Right hindlimb (tissue), 1 donor: Measurements from ENCODE around the gene TBX4.
"Not testable (repeated sequence)": the region's sequence is repeated elsewhere in the genome, so short reads cannot be mapped to it uniquely, and the experiment has no call there.

Source experiments
- DNase-seq: peaks from one replicate; pipeline ENCODE4 v3.0.0-alpha.2; 2018

The TBX4 gene

GRCh38 chr17:61486135-61487120 lies 34.2 kb downstream of the TBX4 start:
- DNase-seq: peak; percentile 35

- DNase-seq: no peak
These were observed 35.2 kb downstream of the TBX4 start for GRCh38 chr17:61487161-61487988.

- peak; percentile 13 for DNase-seq
These were observed 35.9 kb downstream of the TBX4 start for GRCh38 chr17:61487989-61488595.

DNA sequence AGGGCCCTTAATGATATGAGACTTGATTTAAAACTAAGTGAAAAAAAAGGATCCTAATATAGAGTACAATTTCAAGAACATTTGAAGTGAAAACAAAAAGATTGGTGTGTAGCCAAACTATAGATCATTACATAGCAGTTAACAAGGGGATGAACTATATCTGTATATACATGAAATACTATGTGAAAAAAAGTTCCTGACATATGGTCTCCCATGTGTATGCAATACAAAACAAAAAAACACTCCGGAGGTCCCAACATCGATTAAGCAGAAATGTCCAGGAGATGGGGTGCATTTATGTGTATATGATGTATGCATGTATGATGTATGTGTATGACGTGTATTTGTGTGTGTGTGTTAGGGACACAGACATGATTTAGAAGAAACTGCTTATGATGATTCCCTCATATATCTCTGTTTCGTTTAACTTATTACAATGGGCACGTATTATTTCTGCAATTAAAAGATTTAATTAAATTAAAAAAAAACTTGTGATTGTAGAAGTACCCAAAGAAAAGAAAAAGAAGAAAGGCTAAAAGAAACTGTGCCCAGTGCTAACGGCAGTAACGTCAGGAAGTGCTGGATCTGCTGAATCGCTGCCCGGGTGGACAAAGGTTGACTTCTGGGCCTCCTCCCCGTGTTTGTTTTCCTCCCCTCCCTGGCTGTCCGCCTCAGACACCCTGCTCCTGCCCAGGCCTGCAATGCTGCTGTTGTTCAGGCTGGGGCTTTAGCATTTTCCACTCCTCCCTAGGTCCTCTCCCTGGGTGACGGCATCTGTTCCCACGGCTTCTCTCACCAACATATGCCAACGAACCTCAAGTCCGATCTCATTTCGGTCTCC lies 36.9 kb downstream of the TBX4 start:
- DNase-seq: no peak

GRCh38 chr17:61489719-61490490 lies 37.7 kb downstream of the TBX4 start:
- DNase-seq: no peak

DNA sequence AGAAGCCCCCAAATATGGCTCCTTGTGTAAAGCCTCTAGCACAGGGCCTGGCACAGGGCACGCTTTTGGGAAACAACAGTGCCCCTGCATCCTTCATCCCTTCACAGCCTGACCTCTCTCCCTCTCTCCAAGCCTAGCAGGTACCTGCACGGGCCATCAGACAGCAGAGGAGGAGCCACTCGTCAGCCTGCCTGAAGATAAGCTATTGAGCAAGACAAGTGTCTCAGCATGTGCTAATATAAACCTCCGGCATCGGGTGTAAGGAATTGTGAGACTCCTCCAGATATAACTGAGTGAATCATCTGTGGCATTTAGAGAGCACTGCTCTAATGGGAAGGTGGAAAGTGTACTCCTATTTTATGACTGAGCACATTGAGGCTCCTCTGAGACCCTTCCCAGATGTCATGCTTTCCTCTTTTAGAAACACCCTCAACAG lies 38.3 kb downstream of the TBX4 start:
- no peak for DNase-seq

DNA sequence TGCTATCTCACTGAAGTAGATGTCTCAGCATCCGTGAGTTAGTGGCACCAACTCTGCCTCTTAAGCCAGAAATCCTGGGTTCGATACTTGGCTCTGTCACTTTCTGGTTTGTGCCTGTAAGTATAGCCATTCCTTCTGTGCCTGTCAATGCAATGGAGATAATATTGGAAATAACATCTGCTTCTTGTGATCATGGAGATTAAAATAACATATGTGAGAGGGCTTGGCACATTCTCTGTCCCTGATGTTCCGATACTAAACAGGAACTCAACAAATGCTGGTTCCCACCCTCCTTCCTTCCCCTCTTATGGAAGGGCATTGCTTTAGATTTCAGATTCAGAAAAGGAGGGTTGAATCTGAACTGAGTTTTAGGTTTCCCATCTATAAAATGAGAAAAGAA lies 39.8 kb downstream of the TBX4 start:
- DNase-seq: no peak

DNA sequence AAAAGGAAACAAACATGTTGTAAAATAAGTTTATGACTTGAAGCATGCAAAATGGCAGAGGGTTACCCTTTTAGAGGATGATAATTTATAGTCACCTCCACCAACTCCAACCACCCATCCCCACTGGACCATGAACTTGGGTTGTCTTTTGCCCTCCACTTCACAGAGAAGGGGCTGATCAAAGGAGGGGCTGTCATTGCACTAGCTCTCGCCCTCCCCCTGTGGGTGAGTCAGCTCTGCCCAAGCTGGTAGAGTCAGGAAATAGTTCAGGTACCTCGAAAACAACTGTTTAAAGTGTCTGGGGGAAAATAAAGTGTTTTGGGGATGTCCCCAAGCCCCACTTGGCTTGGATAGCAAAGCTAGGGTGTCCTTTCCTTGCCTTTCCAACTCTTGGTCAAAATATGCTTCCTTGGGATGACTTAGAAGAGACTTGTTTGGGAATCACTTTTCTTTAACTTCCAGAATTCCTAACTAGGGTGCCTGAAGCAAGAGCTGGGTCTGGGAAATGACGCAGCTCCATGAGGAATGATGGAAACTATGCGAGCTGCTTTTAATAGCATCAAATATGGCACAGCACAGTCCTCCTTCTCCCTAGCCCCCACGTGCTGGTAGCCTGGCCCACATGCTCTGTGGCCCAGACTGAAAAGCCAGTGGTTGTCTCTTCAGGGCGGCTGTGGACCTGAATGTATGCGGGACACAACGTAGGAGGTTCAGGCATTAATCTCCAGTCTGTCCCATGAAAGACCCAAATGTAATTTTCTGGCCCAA lies 40.7 kb downstream of the TBX4 start:
- DNase-seq: no peak

- not testable (repeated sequence) for DNase-seq
These were observed 41.7 kb downstream of the TBX4 start for GRCh38 chr17:61493830-61494324.

DNA sequence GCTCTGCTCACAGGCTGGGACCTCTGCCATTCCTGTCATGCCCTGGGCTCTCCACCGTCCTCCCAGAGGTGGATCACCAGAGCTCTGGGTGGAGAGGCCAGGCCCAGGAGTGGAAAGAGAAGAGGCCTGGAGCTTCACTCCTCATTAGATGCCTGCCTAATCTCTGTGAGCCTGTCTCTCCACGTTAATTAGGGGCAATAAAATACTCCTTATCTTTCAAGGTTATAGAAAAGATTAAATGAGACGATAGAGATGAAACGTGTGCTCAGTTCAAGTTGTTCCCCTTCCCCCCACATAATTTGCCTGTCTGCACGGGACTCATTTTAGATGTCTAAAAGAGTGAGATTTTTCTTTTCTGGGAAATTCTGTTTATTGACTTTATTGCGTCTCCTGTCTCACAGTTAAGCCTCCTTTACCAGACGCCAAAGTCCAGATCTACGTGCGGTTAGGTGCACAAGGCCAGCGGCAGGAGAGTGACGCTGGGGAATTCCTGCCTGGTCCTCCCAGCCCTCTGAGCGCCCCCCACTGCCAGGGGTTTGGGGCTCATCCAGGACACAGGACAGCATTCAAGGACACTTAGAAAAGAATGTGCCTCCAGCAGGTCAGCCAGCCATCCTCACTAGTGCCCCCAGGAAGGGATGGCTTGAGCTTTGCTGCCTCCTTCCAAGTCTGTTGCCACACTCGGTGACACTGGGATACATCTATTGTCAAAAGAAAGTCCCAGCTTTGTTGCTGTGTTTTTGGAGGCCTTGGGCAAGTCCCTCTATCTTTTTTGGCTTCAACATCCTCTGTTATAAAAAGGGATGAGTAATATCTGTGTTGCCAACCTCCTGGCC lies 42.3 kb downstream of the TBX4 start:
- DNase-seq: no peak

GRCh38 chr17:61495161-61495857 lies 43.1 kb downstream of the TBX4 start:
- DNase-seq: peak; percentile 53

- no peak for DNase-seq
These were observed 44.1 kb downstream of the TBX4 start for GRCh38 chr17:61496174-61496956.

DNA sequence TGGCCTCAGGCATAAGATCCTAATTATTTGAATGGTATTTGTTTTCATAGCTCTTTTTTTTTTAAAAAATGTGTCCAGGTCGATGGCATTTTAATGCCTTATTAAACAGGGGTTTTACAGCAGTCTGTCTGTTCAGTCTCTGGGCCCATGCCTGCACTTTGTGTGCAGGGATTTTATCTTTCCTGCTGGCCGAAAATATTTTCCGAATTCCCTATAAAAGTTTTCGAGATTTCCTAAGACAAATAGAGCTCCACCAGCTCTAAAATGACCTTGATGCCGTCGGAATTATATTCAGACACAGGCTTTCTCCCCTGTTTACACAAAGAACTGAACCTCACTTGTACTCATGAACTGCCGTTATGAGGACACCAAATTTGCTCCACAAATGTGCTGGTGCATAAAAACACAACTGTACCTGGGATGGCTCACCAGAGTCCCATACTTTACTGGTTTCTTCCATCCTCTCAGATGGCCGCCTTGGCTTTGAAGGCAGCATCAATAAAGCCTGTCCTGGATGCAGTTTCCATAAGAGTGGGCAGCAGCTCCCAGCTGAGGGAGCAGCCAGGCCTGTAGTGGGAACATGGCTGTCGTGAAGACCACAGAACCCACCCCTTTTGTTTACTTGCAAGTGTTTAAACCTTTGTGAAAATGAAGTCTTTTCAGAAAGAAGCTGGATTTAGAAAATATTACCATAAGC lies 44.9 kb downstream of the TBX4 start:
- DNase-seq: no peak

GRCh38 chr17:61498042-61498994 lies 46.1 kb downstream of the TBX4 start:
- DNase-seq: no peak

DNA sequence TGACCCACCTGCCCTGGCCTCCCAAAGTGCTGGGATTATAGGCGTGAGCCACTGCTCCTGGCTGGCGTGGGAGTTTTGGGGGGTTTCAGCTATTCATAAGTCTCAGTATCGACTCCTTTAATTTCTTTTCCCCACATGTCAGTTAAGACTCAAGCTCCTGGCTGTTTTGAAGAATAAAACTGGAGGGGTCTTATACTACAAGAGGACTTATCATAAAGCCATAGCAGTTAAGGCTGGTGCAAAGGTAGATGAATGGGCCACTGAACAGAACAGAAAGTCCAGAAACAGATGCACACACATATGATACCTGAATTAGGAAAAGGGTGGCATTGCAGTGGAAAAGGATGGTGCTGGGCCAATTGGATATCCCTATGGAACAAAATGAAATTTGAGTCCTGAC lies 47.4 kb downstream of the TBX4 start:
- DNase-seq: no peak

DNA sequence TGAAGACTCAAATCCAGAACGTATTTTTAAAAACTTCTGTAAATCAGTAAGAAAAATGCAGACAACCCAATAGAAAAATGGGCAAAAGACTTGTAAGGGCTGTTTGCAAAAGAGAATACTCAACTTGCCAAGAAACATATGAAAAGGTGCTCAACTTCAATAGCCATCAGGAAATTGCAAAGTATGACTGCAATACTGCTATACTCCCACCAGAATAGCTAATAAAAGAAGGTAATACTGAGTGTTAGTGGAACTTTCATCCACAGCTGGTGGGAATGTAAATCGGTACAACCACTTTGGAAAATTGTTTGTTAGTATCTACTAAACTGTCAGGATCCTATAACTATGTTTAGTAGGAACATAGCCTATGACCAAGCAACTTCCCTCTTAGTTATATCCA lies 48.1 kb downstream of the TBX4 start:
- DNase-seq: no peak
